ENCODE measurements around the gene CARNS1.

CARNS1 gene

DNA sequence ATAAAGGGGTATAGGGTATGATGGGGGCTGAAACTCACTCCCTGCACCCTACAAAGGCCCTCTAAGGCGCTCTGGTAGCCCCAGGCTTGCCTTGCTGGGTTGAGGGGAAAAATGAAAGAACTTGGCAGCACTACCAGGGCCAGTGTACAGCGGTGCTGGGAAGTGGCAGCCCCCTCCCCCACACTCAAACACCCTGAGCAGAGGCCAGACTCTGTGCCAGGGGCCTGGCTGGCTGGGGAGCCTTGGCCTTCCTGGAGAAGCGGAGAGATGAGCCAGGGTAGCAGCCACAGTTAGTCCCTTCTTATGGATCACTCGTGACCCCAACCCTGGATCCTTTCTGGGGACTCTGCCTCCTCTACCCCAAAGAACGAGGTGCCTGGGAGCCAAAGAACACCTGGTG lies 50.9 kb downstream of the CARNS1 start:
- no peak for ATAC-seq
- TF ChIP-seq, protein P1, sequence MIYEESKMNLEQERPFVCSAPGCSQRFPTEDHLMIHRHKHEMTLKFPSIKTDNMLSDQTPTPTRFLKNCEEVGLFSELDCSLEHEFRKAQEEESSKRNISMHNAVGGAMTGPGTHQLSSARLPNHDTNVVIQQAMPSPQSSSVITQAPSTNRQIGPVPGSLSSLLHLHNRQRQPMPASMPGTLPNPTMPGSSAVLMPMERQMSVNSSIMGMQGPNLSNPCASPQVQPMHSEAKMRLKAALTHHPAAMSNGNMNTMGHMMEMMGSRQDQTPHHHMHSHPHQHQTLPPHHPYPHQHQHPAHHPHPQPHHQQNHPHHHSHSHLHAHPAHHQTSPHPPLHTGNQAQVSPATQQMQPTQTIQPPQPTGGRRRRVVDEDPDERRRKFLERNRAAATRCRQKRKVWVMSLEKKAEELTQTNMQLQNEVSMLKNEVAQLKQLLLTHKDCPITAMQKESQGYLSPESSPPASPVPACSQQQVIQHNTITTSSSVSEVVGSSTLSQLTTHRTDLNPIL (CRISPR knock-in tag; IDR thresholded peaks at IDR 0.05; ENCODE audit: low read depth): no peak
- TF ChIP-seq ZC3H10 (CRISPR knock-in tag; IDR thresholded peaks at IDR 0.05) (no peak), ARNTL (CRISPR knock-in tag; IDR thresholded peaks at IDR 0.05; ENCODE audit: borderline replicate concordance, low read depth) (no peak), OSR1 (CRISPR knock-in tag; IDR thresholded peaks at IDR 0.05) (no peak), RARB (CRISPR knock-in tag; IDR thresholded peaks at IDR 0.05) (no peak), ZFP30 (CRISPR knock-in tag; IDR thresholded peaks at IDR 0.05) (no peak), GLIS3 (CRISPR knock-in tag; IDR thresholded peaks at IDR 0.05) (no peak), ZNF565 (CRISPR knock-in tag; conservative IDR thresholded peaks at IDR 0.05; ENCODE audit: low read depth) (no peak), PPARA (CRISPR knock-in tag; IDR thresholded peaks at IDR 0.05; ENCODE audit: borderline replicate concordance) (no peak), ESRRG (CRISPR knock-in tag; IDR thresholded peaks at IDR 0.05) (no peak), ZFP3 (CRISPR knock-in tag; IDR thresholded peaks at IDR 0.05) (no peak)

DNA sequence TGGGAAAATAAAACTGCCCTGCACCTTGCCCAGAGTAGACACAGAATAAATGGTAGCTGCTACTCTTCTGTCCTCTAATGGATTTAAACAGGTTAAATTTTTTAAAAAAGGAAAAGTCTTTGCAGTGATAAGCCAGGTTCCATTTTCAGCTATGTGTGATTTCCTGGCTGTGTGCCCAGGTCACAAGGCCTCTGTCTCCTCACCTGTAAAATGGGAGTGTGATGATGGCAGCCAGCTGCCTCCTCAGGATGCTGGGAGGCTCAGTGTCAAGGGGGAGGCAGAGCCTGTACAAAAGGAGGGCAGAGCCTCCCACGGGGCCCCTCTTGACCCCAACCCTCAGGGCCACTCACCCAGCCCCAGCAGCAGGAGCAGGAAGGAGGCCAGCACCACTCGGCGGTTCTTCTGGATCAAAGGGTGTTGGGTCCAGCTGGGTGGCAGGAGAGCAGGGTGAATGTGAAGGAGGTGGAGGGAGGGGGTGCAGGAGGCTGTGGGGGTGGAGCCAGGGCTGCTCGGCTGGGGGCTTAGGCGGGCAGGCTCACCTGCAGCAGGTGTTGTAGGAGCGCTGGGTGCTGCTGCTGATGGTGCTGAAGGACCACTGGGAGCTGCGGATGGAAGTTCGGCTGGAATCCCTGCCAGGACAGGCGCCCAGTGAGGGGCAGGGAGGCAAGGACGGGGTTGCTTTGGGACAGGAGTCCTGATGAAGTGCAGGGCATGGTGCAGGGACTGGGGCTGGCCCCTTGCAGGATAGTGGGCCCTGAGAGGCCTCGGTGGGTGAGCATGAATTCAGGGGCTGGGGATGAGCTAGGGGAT lies 51.7 kb downstream of the CARNS1 start:
- ATAC-seq: no peak
- TF ChIP-seq RARB (CRISPR knock-in tag; IDR thresholded peaks at IDR 0.05): no peak

DNA sequence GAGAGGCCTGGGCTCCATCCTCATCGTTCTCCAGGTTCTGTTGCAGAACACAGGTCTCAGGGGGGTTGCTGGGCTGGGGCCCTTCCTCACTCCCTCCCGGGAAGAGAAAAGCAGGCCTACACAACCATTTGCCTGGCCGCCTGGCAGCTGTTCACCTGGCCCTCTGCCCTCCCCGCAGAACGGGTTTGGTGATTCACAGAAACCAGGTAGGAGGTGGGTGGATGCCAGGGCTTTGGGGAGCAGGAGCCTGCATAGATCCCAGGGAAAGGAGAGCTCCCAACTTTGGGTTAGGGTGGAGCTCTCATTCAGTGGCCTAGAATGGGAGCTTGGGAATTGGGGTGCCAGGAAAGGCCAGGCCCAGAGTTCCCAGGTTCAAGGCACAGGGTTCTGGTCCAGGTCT lies 52.6 kb downstream of the CARNS1 start:
- TF ChIP-seq ZNF8 (CRISPR knock-in tag; IDR thresholded peaks at IDR 0.05): no peak
- TF ChIP-seq, protein P2, sequence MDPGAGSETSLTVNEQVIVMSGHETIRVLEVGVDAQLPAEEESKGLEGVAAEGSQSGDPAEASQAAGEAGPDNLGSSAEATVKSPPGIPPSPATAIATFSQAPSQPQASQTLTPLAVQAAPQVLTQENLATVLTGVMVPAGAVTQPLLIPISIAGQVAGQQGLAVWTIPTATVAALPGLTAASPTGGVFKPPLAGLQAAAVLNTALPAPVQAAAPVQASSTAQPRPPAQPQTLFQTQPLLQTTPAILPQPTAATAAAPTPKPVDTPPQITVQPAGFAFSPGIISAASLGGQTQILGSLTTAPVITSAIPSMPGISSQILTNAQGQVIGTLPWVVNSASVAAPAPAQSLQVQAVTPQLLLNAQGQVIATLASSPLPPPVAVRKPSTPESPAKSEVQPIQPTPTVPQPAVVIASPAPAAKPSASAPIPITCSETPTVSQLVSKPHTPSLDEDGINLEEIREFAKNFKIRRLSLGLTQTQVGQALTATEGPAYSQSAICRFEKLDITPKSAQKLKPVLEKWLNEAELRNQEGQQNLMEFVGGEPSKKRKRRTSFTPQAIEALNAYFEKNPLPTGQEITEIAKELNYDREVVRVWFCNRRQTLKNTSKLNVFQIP (CRISPR knock-in tag; IDR thresholded peaks at IDR 0.05; ENCODE audit: borderline replicate concordance, low read depth): no peak
- TF ChIP-seq GLIS3 (CRISPR knock-in tag; IDR thresholded peaks at IDR 0.05): no peak
- no peak for TF ChIP-seq ZFP30 (CRISPR knock-in tag; IDR thresholded peaks at IDR 0.05)
- TF ChIP-seq OSR1 (CRISPR knock-in tag; IDR thresholded peaks at IDR 0.05): no peak
- TF ChIP-seq, protein P3, sequence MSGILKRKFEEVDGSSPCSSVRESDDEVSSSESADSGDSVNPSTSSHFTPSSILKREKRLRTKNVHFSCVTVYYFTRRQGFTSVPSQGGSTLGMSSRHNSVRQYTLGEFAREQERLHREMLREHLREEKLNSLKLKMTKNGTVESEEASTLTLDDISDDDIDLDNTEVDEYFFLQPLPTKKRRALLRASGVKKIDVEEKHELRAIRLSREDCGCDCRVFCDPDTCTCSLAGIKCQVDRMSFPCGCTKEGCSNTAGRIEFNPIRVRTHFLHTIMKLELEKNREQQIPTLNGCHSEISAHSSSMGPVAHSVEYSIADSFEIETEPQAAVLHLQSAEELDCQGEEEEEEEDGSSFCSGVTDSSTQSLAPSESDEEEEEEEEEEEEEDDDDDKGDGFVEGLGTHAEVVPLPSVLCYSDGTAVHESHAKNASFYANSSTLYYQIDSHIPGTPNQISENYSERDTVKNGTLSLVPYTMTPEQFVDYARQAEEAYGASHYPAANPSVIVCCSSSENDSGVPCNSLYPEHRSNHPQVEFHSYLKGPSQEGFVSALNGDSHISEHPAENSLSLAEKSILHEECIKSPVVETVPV (CRISPR knock-in tag; IDR thresholded peaks at IDR 0.05): no peak
- TF ChIP-seq PPARA (CRISPR knock-in tag; IDR thresholded peaks at IDR 0.05; ENCODE audit: borderline replicate concordance): no peak
- TF ChIP-seq TOX (CRISPR knock-in tag; IDR thresholded peaks at IDR 0.05; ENCODE audit: borderline replicate concordance): no peak
- TF ChIP-seq, protein P1 (CRISPR knock-in tag; IDR thresholded peaks at IDR 0.05; ENCODE audit: low read depth): no peak
- TF ChIP-seq ZFP3 (CRISPR knock-in tag; IDR thresholded peaks at IDR 0.05): no peak
- TF ChIP-seq, protein P4, sequence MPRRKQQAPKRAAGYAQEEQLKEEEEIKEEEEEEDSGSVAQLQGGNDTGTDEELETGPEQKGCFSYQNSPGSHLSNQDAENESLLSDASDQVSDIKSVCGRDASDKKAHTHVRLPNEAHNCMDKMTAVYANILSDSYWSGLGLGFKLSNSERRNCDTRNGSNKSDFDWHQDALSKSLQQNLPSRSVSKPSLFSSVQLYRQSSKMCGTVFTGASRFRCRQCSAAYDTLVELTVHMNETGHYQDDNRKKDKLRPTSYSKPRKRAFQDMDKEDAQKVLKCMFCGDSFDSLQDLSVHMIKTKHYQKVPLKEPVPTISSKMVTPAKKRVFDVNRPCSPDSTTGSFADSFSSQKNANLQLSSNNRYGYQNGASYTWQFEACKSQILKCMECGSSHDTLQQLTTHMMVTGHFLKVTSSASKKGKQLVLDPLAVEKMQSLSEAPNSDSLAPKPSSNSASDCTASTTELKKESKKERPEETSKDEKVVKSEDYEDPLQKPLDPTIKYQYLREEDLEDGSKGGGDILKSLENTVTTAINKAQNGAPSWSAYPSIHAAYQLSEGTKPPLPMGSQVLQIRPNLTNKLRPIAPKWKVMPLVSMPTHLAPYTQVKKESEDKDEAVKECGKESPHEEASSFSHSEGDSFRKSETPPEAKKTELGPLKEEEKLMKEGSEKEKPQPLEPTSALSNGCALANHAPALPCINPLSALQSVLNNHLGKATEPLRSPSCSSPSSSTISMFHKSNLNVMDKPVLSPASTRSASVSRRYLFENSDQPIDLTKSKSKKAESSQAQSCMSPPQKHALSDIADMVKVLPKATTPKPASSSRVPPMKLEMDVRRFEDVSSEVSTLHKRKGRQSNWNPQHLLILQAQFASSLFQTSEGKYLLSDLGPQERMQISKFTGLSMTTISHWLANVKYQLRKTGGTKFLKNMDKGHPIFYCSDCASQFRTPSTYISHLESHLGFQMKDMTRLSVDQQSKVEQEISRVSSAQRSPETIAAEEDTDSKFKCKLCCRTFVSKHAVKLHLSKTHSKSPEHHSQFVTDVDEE (CRISPR knock-in tag; IDR thresholded peaks at IDR 0.05): no peak
- no peak for TF ChIP-seq ARNTL (CRISPR knock-in tag; IDR thresholded peaks at IDR 0.05; ENCODE audit: borderline replicate concordance, low read depth)
- TF ChIP-seq ISL1 (CRISPR knock-in tag; IDR thresholded peaks at IDR 0.05): no peak
- TF ChIP-seq CSDC2 (CRISPR knock-in tag; IDR thresholded peaks at IDR 0.05): no peak
- no peak for TF ChIP-seq RARB (CRISPR knock-in tag; IDR thresholded peaks at IDR 0.05)
- TF ChIP-seq TCF4 (CRISPR knock-in tag; IDR thresholded peaks at IDR 0.05; ENCODE audit: borderline replicate concordance): no peak
- TF ChIP-seq ZNF70 (CRISPR knock-in tag; IDR thresholded peaks at IDR 0.05): no peak
- TF ChIP-seq ESRRG (CRISPR knock-in tag; IDR thresholded peaks at IDR 0.05): no peak
- no peak for TF ChIP-seq ZC3H10 (CRISPR knock-in tag; IDR thresholded peaks at IDR 0.05)
- TF ChIP-seq SNAI2 (CRISPR knock-in tag; IDR thresholded peaks at IDR 0.05): no peak
- ATAC-seq: no peak

Measured in SK-N-SH treated with all-trans-retinoic acid at 6 μM for 48 hours (cell line).